Right lobe of liver (tissue), 6 donors: ENCODE data around the gene GPATCH3. TPM values are rescaled to one million over a fixed set of nuclear protein-coding genes. Genes with fewer than 3 reads are reported as not detected.
A peak's percentile ranks its signal among the peaks of the same experiment; 100 is the strongest.
"Not testable (repeated sequence)": the region's sequence is repeated elsewhere in the genome, so short reads cannot be mapped to it uniquely, and the experiment has no call there.

Source experiments
- ATAC-seq, 4 donors: fragments of 200-7000 bp; cut with Tn5 transposase; one replicate each; pipeline ENCODE4 v1.9.1; 2020; ENCODE audit warnings: mild to moderate bottlenecking in 4 of 4, moderate library complexity in 4 of 4
- DNase-seq, 3 donors: peaks; one replicate each; pipeline ENCODE4 v3.0.0-alpha.2; 2020
- H3K27ac ChIP-seq, 3 donors: fragments of 200-600 bp; one replicate each; pipeline ENCODE4 v1.8.0; 2022
- H3K27me3 ChIP-seq, 2 donors: fragments of 200-600 bp; one replicate each; pipeline ENCODE4 v1.8.0; 2022
- H3K36me3 ChIP-seq, 4 donors: fragments of 200-600 bp; sonication (generic) in 1 of 4; one replicate each; pipeline versions ENCODE4 v1.5.1 to v1.8.0; 2017 to 2022; ENCODE audit warnings: control low read depth in 1 of 4
- H3K4me1 ChIP-seq, 4 donors: fragments of 200-600 bp; sonication (generic) in 1 of 4; one replicate each; pipeline versions ENCODE4 v1.5.1 to v1.8.0; 2017 to 2022; ENCODE audit warnings: control low read depth in 1 of 4
- H3K4me3 ChIP-seq, 3 donors: fragments of 200-600 bp; one replicate each; pipeline ENCODE4 v1.8.0; 2022
- H3K9me3 ChIP-seq, 4 donors: fragments of 200-600 bp; sonication (generic) in 1 of 4; one replicate each; pipeline versions ENCODE4 v1.5.1 to v1.8.0; 2017 to 2022; ENCODE audit warnings: control low read depth in 1 of 4
- CTCF ChIP-seq, 4 donors: fragments of 200-600 bp in 3 of 4; fragments of 450-650 bp in 1 of 4; IDR thresholded peaks; one replicate each; pipeline versions ENCODE4 v1.5.1 to v1.8.0; 2016 to 2022; ENCODE audit warnings: antibody characterized with exemption in 4 of 4, mild to moderate bottlenecking in 2 of 4
- POLR2A ChIP-seq: fragments of 450-650 bp; IDR thresholded peaks from one replicate; pipeline ENCODE4 v1.6.1; 2017; ENCODE audit warnings: antibody characterized with exemption, mild to moderate bottlenecking
- WGBS: methylation state at CpG from one replicate; pipeline ENCODE4 v1.1.6; 2018; ENCODE audit warnings: low coverage, low lambda C conversion rate; ENCODE audit not compliant: insufficient coverage; ENCODE audit errors: missing lambda C conversion rate; 5-methylcytosine and 5-hydroxymethylcytosine counted together
- intact Hi-C, 2 donors: fragments of 100-400 bp; cut with DNase I; formaldehyde crosslinking; loops; one replicate each; pipeline versions ENCODE4 v1.11.2 to v1.14.1; 2022
- total RNA-seq, 6 experiments: library from RNA; depleted of rRNA in 2 of 6; stranded (reverse); fragments of >200 nt in 2 of 6; fragmentation: NEBNext Ultra II Directional in 3 of 6; extraction: Animal tissue kit (Norgen Biotek cat#: 25700) in 3 of 6; gene quantifications; one replicate each; pipeline versions ENCODE4 v1.1.0 to v1.2.4, GENCODE V29; 2016 to 2023
- donor health status: DM: no; HTN: yes; CAD: no.
- donor health status: DM: no; HTN: no; CAD: no.
- donor health status: DM: no; HTN: no; CAD: no.
- donor health status: DM: no; HTN: yes; CAD: no.
- donor health status: DM: no; HTN: yes; CAD: no.

The GPATCH3 gene
- total RNA-seq, 6 experiments from 2014 or later, result 6.0 to 8.1 (median 7.1) TPM

- ATAC-seq, result no peak
- no peak overlapping the region for H3K27ac ChIP-seq
- no peak for TF ChIP-seq POLR2A
- TF ChIP-seq CTCF (IDR thresholded peaks at IDR 0.05), result peak; percentile 21 to 46 (median 44)
- H3K4me3 ChIP-seq, result no peak overlapping the region
- H3K36me3 ChIP-seq, result peaks cover 0 to 69% (median 24%) of the 10 kb centered on the region in 4 donors
- H3K27me3 ChIP-seq, result no peaks in the 10 kb centered on the region
- peaks cover 0 to 14% (median 0%) of the 10 kb centered on the region in 4 donors for H3K4me1 ChIP-seq
- WGBS, result no CpG with 5 or more reads among the region's 1 CpG
- no peaks in the 10 kb centered on the region for H3K9me3 ChIP-seq
- intact Hi-C loops, result loop anchor here in 1 of 2 donors (5.0 kb wide), 1 partner anchor 35 kb away; no protein-coding TSS in a partner anchor
- DNase-seq, result peak in 1 of 3 donors; percentile 7
These were observed 13.1 kb downstream of the GPATCH3 start for GRCh38 chr1:26887125-26887524.

- ATAC-seq (peak in 1 of 4 donors; percentile 38), DNase-seq (no peak)
- intact Hi-C loops, result no loop called here
- no peak for TF ChIP-seq POLR2A
- TF ChIP-seq CTCF (IDR thresholded peaks at IDR 0.05), result no peak
- H3K4me1 ChIP-seq, result no peaks in the 10 kb centered on the region
- peaks cover 0 to 97% (median 36%) of the 10 kb centered on the region in 4 donors for H3K36me3 ChIP-seq
- no peaks in the 10 kb centered on the region for H3K27me3 ChIP-seq
- no peak overlapping the region for H3K4me3 ChIP-seq
- no peaks in the 10 kb centered on the region for H3K9me3 ChIP-seq
- no peak overlapping the region for H3K27ac ChIP-seq
- 81% methylated on average over 5 of the region's 5 CpGs for WGBS
These were observed 17.4 kb downstream of the GPATCH3 start for GRCh38 chr1:26882696-26883463.

- intact Hi-C loops, DNase-seq, H3K4me3 ChIP-seq, H3K27ac ChIP-seq, H3K9me3 ChIP-seq, H3K4me1 ChIP-seq, H3K27me3 ChIP-seq: not testable (repeated sequence)
- peak in 2 of 4 donors; percentile 49 to 61 for ATAC-seq
- peaks cover 0 to 84% (median 32%) of the 10 kb centered on the region in 4 donors for H3K36me3 ChIP-seq
- WGBS, result 60% methylated on average over 1 of the region's 6 CpGs
These were observed 18.7 kb downstream of the GPATCH3 start for GRCh38 chr1:26881611-26882010.

GRCh38 chr1:26879793-26880192, 20.5 kb downstream of the GPATCH3 start:
- ATAC-seq (no peak), DNase-seq (no peak)
- intact Hi-C loops, result loop anchor here (10.0 kb wide), 2 partner anchors 65 to 275 kb away; no protein-coding TSS in a partner anchor
- Histone ChIP-seq H3K4me1 (peaks cover 0 to 7% (median 0%) of the 10 kb centered on the region in 4 donors), H3K4me3 (no peak overlapping the region), H3K27me3 (no peaks in the 10 kb centered on the region), H3K9me3 (no peaks in the 10 kb centered on the region), H3K27ac (no peak overlapping the region), H3K36me3 (peaks cover 0 to 70% (median 23%) of the 10 kb centered on the region in 4 donors)
- 92% methylated on average over 4 of the region's 4 CpGs for WGBS
- no peak for TF ChIP-seq POLR2A
- no peak for TF ChIP-seq CTCF (IDR thresholded peaks at IDR 0.05)

GRCh38 chr1:26877326-26877725, 22.9 kb downstream of the GPATCH3 start:
- TF ChIP-seq CTCF (IDR thresholded peaks at IDR 0.05), result no peak
- TF ChIP-seq POLR2A, result no peak
- H3K4me1 ChIP-seq, result peaks cover 0 to 7% (median 0%) of the 10 kb centered on the region in 4 donors
- no peak for ATAC-seq
- no peaks in the 10 kb centered on the region for H3K27me3 ChIP-seq
- intact Hi-C loops, result loop anchor here (10.0 kb wide), 2 partner anchors 63 to 273 kb away; no protein-coding TSS in a partner anchor
- H3K36me3 ChIP-seq, result peaks cover 0 to 45% (median 12%) of the 10 kb centered on the region in 4 donors
- DNase-seq, result no peak
- 15% methylated on average over 2 of the region's 2 CpGs for WGBS
- H3K9me3 ChIP-seq, result no peaks in the 10 kb centered on the region
- H3K4me3 ChIP-seq, result no peak overlapping the region
- H3K27ac ChIP-seq, result peak overlapping the region in 1 of 3 donors; percentile 10
